Measurements from ENCODE around the gene ZNF280C. TPM values are rescaled to one million over a fixed set of nuclear protein-coding genes. Genes with fewer than 3 reads are reported as not detected.

Gene ZNF280C
- total and polyA plus RNA-seq, 2 of the 13 experiments (the other 11 are each of a cell fraction or from before 2014, with no cell fraction given) = 3.0 to 3.3 TPM

- TF ChIP-seq ZNF780A (CRISPR knock-in tag; IDR thresholded peaks at IDR 0.05) (no peak), RNF219 (CRISPR knock-in tag; IDR thresholded peaks at IDR 0.05) (no peak), NR2F2 (IDR thresholded peaks at IDR 0.05; ENCODE audit: borderline replicate concordance, low read depth) (no peak), HNF4A (CRISPR knock-in tag; IDR thresholded peaks at IDR 0.05) (peak; percentile 14; the same call in 1 of the 2 replicates), ZNF224 (CRISPR knock-in tag; IDR thresholded peaks at IDR 0.05) (no peak), TOPORS (CRISPR knock-in tag; IDR thresholded peaks at IDR 0.05) (no peak), TFE3 (CRISPR knock-in tag; IDR thresholded peaks at IDR 0.05) (no peak)
- FAIRE-seq (no peak), DNase-seq (ENCODE audit: low spot score) (no peak), ATAC-seq (peak; percentile 90)
- no peak overlapping the region for H3K9ac ChIP-seq (ENCODE audit: insufficient read depth, low read depth, low read length)
- no peak overlapping the region for H3K4me3 ChIP-seq (replicated peaks in 1 of 3; ENCODE audit: insufficient read depth in 1 of 3, low read depth in 2 of 3, low read length in 3 of 3)
- peaks cover 14% of the 10 kb centered on the region for H3K4me1 ChIP-seq (ENCODE audit: insufficient read depth, low read length)
- peak overlapping the region; percentile 1 for H2AFZ ChIP-seq (ENCODE audit: low read length)
- H3K9me3 ChIP-seq (ENCODE audit: low read length) = no peaks in the 10 kb centered on the region
- POLR2A ChIA-PET = no interaction called here
- no peaks in the 10 kb centered on the region for H4K20me1 ChIP-seq (ENCODE audit: insufficient read depth, low read length)
- in situ Hi-C loops (cut with HindIII; ENCODE audit: extremely low pct_ligation_motif_present, low pct_unique_long_range_greater_than_20kb) = no loop called here
- peak overlapping the region; percentile 15; the same call in 1 of the 2 replicates for H3K4me2 ChIP-seq (ENCODE audit: low read depth, low read length)
- H3K27me3 ChIP-seq (ENCODE audit: control insufficient read depth in 1 of 2, insufficient read depth in 2 of 2, low read length in 2 of 2) = no peaks in the 10 kb centered on the region
- no TSS peak for BruUV-seq (replicated peaks)
- CTCF ChIA-PET (ENCODE audit: low intra/inter-chr PET ratio, low total read pairs) = no interaction called here
- H3K27ac ChIP-seq (ENCODE audit: extremely low read length, insufficient read depth, low read length) = no peak overlapping the region
- 45% methylated on average over 2 of the region's 5 CpGs for WGBS (ENCODE audit: low lambda C conversion rate)
- intact Hi-C loops (cut with micrococcal nuclease; ENCODE audit: unreplicated experiment) = no loop called here
- H3K36me3 ChIP-seq (replicated peaks in 1 of 2; ENCODE audit: control insufficient read depth in 1 of 2, insufficient read depth in 2 of 2, low read length in 2 of 2) = no peaks in the 10 kb centered on the region
- H3K79me2 ChIP-seq (ENCODE audit: insufficient read depth, low read length) = no peaks in the 10 kb centered on the region
Measured at GRCh38 chrX:130295519-130296296, 27.0 kb upstream of the ZNF280C start.
